DMS153 (cell line): Measurements from ENCODE around the gene SNAPC4.
"Not testable (repeated sequence)": the region's sequence is repeated elsewhere in the genome, so short reads cannot be mapped to it uniquely, and the experiment has no call there.

Source experiments
- DNase-seq: peaks from one replicate; lab custom pipeline; 2025; lab: John Stamatoyannopoulos, UW

The SNAPC4 gene

DNA sequence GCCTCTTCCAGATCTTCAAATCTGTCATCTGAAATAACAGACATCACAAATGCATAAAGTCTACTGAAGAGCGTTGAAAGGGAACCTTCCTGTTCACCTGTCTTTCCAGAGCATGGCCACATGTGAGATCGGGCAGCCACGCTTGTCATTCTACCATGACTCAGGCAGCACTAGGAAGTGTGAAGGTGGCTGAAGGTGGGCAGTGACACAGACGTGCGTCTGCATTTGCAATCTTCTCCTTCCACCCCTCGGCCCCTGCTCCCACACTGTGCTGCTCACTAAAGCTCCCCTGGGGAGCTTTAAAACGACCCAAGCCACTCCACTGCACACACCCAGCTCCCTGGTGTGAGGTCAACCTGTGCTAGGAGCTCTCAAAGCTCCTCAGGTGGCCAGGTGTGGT, 7.9 kb upstream of the SNAPC4 start:
- DNase-seq, result no peak

DNA sequence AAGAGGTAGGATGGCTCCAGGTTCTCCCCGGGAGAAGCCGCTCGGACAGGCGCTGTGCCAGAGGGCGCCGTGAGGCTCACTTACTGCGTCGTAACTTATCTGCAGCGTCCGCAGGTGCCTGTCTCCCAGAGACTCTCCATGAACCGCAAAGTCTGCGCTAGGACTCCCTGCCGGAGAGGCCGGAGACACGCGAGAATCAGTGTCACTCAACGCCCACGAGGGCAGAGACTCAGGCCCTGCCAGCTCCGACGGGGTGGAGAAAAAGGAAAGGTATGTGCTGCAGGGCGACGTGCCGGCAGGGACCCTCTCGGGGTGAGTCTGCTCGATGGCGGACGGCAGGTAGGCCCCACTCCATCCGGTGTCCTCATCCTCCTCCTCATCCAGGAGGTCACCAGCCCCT, 7.1 kb upstream of the SNAPC4 start:
- DNase-seq, result not testable (repeated sequence)

DNA sequence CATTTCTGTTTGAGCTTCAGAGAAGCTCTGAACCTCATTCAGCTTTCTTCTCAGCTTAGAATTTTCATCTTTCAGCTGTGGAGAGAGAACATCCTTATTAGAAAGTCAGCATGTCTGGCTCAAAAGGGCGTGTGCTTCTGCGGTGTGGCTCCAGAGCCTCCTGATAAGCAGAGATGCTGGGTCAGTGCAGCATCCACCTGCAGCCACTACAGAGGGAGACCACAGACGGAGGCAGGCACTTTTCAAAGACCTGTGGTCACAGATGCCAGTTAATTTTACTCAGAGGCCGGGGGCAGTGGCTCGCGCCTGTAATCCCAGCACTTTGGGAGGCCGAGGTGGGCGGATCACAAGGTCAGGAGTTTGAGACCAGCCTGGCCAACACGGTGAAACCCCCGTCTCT, 5.9 kb upstream of the SNAPC4 start:
- DNase-seq, result not testable (repeated sequence)

DNA sequence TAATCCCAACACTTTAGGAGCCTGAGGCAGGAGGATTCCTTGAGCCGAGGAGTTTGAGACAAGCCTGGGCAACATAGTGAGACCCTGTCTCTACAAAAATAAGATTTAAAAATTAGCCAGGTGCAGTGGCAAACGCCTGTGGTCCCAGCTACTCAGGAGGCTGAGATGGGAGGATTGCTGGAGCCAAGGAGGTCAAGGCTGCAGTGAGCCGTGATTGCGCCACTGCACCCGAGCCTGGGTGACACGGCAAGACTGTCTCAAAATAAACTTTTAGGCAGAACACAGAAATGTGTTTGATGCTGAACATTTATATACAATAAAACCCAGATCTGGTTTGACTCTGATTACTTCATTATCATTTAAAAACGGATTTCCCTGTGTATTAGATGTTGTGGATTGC, 5.5 kb upstream of the SNAPC4 start:
- no peak for DNase-seq

DNA sequence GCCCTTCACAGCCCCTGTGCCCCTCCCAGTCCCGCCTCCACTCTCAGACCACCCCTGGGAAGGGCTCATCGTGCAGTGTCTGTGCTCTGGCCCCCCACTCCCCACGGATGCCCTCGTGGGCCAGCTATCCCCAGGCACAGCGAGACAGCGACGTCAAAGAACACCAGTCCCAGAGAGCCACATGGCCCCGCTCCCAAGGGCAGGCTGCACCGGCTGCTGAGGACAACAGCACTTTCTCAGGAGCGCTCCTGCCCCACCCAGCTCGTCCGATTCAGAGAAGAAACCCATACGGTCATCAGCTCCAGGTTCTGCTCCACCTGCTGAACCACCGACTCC, 4.8 kb upstream of the SNAPC4 start:
- no peak for DNase-seq

DNA sequence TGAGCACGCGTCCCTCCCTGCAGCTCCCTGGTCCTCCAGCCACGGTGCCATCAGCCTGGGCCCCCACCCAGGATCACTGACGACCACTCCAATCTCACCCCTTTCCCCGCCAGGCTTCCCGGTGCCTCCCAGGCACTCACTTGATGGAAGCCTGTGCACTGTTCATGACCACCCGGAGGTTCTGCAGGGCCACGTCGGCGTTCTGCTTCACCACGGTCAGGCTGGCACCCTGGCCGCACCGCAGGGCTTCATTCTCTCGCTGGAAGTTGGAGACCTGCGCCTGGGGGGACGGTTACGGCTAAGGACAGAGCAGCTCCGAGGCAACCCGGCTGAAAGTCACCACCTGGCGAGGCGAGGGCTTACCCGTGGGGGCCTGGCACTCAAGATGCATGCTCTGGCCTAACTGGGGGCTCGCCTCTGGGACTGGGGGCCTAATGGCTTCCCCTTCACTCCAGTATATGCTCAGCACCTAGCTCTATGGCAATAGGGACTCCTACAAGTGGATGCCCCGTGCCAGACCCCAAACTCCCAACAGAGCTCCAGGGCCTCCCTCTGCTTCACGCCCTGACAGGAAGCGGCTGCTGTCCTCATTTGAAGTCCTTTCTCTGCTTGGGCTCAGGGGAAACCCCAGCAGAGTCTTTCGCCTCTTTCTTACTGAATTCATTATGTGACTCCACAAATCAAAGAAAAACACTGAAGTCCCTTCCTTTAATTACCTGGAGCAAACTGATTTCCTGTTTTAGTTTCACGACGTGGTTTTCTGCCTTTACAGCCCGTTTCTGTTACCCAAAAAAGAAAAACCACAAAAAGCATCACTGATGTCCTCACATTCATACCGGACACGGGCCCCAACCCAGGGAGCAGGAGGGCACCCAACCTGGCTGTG, 4.2 kb upstream of the SNAPC4 start:
- DNase-seq, result no peak

DNA sequence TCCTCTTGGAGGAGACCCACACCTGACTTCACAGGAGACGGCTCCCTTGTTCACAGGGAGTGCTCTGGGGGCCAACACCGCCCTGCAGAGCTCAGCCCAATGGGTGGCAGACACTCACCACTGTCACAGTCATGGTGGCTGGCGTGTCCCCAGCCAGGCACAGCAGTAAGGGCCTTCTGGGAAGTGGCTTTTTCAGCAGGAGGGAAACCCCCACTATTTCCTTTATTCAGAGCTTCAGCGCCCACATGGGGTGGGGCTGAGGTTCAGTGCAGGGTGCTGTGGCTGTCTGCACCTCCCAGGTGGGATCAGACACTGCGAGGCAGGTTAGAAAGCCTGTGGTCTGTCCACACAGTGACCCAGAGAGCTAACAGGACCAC, 3.6 kb upstream of the SNAPC4 start:
- no peak for DNase-seq

DNA sequence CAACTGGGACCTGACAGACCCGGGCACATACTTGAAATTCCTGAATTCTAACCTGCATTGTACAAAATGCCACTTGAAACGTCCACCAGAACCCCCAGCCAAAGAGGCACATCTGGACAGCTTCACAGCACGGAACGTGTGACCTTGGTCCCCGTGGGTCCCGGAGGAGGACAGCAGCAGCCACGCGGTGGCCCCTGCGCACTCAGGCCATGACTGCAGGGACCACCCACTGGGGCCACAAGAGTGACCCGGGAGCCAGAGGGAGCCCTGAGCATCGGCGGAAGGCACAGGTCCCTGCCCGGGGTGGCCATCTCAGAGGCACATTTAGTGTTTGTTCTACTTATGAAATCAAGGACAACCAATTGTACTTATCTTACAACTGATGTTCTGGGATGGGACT, 2.1 kb upstream of the SNAPC4 start:
- DNase-seq, result no peak

DNA sequence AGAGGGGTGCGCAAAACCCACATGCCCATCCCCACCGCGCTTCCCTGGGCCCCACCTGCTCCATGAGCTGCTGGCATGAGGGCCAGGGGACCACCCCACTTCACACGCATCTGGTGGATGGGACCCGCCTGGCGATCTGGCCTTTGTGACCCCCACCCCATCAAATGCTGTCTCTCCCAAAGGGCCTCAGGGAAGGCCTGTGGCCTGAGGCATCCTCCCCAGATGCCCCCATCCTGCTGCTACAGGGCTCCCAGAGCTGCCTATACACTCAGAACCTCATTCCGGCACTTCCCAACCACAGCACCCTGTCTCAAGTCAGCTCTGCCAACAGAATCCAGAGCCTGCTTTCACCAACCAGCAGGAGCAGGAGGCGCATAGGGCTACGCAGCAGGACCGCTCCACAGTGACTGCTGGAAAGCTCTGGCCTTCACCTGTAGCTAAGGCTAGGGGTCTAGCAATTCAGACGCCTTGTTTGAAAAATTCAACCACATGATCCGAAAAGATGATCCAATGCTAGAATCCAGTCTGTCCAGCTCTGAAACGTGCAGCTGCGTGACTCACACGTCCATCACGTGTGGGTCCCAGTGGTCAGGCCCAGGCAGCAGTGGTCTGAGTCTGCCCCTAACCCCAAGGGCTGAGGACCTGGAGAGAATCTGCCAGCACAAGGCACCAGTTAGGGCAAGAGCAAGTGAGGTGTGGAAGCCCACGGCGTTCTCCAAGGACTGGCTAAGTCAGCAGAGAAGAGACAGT, 1.4 kb upstream of the SNAPC4 start:
- no peak for DNase-seq

DNA sequence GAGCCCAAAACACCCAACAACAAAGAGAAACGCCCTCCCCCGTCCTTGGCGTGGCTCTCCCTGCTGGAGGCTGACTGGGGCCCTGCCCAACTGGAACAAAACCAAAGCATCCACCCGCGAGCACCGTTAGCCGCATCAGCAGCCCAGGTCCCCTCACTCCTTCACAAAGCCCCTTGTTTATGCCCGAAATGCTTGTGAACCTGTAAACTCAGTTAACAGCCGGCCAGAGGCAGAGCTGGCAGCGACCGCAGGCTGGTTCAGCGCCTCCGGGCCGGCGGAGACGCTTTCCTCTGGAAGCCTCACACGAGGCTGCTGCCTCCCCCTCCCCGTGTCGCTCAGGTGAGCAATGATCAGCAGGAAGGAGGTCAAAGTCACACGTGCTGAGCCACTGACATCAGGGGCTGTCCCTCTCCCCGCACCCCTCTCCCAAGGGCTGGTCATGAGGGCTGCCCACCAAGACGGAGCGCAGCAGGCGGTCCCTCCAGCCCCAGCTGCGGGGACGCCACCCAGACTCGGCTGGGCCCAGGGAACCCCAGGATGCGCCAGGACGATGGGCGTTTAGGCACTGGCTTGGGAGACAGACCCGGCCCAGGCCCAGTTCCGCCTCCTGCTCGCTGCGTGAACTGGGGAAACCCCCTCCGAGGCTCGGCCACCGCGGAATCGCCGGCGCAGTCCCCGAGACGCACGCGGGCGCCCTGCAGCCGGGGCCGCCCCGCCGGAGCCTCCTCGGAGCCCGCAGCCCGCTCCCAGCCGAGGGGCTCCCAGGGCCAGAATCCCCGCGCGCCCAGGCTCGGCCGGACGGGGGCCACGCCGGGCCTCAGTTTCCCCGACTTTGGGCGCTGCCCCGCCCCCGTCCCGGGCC, 563 bp downstream of the SNAPC4 start:
- no peak for DNase-seq

DNA sequence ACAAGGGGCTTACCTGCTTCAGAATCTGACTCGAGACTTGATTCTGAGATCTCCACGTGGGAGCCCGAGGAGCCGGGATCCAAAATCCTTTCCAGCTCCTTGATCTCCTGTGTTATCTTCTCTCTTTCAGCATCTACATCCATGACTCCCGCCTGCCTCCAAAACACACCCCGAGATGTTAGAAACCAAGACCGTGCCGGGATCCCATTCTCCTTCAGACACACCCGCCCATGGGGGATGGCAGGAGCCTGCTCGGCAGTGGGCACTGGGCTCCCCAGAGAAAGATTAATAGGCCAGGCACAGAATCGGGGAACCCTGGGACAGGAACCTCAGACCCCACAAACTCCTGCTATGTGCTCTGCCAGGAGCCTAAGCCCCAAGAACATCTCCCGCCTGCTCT, 1.7 kb downstream of the SNAPC4 start:
- DNase-seq, result no peak

DNA sequence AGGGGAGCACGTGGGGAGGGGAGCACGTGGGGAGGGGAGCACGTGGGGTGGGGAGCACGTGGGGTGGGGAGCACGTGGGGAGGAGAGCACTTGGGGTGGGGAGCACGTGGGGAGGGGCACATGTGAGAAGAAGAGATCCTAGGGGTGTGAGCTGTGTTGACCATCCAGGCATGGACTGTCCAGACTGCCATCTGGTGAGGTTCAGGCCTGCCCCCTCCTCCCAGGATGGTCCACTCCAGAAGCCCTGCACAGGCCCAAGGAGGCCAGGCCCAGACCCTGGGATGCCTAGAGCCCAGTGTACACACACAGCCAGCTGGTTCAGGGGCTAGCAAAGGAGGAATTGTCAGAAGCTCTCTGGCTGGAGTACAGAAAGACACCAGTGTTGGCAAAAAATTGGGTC, 2.3 kb downstream of the SNAPC4 start:
- DNase-seq, result no peak

DNA sequence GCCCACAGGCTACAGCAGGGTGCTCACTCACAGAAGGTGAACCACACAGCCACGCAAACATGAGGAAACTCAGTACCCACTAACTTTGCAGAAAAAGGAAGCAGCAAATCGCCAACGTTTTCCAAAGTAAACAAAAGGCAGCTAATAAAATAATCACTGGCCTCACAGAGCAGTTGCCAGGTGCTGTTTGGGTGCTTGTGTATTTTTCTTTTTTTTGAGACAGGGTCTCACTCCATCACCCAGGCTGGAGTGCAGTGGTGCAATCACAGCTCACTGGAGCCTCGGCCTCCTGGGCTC, 3.8 kb downstream of the SNAPC4 start:
- DNase-seq, result no peak

DNA sequence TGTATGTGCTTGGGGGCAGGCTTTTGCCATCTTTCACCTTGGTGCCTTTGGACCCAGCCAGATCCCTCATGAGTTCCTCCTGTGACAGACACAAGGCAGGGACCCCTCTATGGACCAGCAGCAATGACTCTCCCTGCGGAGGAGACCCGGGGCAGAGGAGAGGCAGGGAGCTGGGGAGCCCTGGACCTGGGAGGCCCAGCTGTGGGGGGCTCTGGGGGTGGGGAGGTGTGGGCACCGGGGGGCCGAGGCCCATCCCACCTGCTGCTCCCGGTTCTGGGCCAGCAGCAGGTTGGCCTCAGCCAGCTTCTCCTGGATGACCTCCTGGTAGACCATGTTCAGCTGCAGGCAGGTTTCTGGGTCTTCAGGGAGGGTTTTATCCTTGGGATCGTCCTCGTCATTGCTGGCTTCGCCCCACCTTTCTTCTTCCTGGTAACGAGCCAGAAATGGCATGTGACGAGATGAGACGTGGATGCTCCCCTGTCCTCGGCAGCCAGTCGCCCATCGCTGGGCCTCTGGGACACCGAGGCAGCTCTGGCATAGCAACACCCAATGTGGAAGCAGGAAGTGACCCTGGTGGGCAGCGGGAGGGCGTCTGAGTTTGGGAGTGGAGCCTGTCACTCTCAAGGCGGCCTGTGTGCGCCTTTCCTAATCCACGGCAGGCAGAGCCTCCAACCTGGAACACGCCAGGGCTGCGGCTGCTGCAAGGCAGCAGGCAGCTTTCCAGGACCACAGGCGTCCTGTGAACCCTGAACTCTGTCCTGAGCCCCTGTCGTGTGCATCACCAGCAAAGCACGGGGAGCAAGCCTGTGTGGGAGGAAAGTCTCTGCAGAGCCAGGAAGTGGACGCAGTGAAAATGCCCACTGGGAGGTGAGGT, 4.4 kb downstream of the SNAPC4 start:
- DNase-seq, result no peak

DNA sequence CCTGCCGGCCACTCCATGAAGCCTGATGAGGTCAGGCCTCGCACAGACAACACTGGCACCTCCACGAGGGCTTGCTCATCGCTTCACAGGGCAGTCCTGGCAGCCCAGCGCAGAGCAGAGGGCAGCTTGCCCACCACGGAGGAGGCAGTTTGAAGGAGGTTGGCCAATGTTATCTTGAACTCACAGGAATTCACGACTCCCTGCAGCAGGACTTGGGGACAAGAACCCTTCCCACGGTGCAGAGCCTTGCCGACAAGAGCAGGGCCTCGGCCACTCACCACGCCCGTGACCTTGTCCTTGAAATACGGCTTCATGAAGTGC, 5.0 kb downstream of the SNAPC4 start:
- no peak for DNase-seq

DNA sequence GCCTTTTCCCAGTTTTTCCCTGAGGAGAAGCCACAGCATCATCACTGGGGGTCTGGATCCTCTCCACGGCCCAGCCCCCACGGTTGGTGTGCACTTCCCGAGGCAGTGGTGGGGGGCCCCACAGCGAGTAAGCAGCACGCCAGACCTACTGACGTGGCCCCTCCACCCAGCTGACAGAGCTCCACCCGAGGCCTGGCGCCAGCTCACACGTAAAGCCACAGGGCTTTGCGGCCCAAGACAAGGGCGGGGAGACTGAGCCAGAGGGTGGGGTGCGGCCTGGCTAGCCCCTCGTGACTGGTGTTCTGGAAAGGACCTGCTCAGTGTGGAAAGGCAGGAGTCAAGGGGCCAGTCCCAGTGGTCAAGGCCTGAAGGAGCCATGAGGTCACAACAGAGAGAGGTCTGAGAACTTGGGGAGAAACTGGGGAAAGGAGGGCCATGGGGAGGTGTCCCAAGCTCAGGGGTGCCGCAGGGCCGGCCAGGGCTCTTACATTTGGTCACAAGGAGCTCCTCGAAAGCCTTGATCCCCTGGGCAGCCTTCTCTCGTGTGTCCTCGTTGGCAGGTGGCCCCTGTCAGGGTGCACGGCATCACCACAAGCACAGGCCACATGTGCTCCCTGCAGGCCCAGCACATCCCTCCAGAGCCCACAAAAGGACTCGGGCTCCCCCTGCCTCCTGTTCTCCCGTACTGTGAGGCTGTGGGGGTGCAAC, 5.5 kb downstream of the SNAPC4 start:
- no peak for DNase-seq

DNA sequence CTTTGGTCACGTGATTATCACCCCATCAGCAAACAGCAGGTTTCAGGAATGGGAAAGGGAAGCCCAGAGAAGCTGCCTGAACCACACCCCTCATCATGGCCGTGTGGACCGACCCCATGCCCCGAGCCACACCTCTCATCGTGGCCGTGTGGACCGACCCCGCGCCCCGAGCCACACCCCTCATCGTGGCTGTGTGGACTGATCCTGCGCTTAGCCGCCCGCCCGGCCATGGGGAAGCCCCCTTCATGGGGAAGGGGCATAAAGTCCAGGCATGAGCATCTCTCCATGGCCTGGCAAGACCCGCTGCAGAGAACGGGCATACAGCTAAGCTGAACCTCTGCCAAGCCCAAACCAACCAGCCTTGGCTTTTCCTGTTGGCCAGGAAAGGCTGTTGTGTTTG, 6.4 kb downstream of the SNAPC4 start:
- DNase-seq, result no peak

DNA sequence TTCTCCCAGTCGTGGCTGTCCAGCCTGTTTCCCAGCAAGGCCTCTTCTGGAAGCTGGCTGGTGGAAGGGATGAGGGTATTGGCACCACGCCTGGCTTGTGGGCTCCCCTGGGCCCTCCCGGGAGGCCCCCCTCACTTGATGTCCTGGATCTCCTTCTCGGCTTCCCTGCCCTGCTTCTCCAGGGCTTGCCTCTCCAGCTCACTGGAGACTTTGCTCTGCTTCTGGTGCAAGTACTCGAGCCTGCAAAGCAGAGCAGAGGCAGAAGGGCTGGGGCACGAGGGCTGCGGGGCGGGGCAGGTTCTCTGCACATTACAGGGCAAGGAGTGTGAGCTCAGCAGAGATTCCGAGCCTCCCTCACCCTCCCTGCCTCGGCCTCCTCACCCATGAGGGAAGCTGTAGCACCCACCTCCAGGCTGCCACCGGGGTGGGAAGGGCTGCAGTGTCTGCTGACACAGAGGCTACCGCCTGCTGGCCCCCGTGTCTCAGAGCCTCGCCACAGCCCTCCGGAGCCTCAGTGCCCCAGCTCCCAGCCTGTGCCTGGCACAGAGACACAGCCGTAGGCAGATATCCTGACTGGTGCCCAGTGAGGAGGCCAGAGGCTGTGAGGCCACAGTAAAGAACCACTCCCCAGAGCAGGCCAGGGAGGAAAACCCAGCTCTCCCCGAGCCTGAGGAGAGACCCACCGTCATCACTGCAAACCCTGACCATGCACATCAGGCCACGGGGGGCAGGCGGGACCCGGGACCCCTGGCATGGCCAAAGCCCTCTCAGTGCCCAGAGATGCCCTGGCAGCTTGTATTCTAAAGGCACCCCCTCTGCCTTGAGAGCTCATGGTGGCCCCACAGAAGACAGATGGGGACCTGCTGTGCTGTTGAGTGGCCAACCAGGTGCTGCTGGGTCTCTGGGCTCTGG, 7.2 kb downstream of the SNAPC4 start:
- DNase-seq, result no peak

DNA sequence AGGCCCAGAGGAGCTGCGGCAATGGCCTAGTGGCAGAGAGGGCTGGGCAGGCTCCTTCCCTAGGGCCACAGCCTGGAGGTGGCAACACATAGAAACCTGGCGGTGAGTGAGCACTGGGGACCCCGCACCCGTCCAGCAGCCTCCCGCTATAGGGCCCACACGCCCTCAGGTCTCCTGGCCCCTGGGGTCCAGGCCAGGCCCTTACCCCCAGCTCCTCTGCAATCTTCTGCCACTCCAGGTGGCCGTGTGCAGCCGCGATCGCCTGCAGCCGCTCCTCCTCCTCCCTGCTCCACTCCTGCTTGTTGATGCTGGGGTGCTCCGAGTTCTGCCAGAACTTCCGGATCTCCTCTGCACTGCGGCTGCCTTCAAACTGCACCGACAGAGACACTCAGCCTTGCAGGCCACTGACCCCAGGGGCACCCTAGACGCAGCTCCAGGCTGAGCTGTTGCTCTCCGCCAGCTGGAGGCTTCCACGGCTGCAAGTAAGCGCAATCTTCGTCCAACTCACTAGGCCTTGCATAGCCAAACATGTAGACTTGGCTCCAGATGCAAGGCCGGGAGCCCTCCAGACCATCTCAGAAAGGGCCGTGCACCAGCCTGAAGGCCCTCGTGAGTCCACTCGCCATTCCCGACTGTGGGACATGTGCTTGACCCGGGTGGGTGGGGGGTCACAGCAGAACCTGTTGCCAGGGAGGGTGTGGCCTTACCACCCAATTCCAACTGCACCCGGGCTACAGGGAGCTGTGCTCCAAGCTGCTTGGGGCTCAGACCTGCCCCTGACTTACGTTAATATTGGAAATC, 8.0 kb downstream of the SNAPC4 start:
- no peak for DNase-seq

DNA sequence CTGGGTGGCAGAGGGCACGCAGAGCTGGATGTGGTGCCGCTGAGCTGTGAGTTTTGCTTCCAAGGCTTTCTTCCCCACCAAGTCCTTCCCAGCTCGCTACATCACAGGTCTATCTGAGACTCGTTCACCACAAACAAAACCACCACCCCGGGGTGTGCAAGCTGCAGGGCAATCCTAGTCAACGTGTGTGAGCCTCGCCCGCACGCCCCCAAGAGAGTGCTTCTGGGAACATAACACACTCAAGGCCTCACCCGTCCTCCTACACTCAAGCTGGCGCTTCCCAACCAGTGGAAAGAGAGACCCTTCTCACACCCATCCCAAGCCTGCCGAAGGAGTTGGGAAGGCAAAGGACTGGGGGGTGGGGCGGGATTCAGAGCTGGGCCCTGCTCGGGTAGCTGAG, 10.6 kb downstream of the SNAPC4 start:
- DNase-seq, result no peak
